Measurements from ENCODE around the gene RIC1.

DNA sequence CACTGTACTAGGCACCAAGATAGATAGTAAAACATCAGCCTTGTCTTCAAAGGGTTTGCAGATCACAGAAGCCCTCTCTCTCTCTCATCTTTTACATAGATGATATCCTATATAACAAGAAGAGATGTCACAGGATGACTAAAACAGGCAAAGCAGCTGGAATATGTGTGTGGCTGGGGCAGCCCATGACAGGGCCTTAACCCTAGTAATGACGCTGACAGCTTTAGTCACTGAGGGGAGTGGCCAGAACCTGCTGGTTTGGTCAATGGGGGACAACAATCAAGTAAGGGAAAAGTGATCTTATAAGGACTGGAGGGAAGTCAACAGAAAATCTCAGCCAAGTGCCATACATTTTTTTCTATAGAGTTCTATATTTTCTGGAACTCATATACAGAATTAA is 41.9 kb upstream of the RIC1 start:
- TF ChIP-seq, protein P1, sequence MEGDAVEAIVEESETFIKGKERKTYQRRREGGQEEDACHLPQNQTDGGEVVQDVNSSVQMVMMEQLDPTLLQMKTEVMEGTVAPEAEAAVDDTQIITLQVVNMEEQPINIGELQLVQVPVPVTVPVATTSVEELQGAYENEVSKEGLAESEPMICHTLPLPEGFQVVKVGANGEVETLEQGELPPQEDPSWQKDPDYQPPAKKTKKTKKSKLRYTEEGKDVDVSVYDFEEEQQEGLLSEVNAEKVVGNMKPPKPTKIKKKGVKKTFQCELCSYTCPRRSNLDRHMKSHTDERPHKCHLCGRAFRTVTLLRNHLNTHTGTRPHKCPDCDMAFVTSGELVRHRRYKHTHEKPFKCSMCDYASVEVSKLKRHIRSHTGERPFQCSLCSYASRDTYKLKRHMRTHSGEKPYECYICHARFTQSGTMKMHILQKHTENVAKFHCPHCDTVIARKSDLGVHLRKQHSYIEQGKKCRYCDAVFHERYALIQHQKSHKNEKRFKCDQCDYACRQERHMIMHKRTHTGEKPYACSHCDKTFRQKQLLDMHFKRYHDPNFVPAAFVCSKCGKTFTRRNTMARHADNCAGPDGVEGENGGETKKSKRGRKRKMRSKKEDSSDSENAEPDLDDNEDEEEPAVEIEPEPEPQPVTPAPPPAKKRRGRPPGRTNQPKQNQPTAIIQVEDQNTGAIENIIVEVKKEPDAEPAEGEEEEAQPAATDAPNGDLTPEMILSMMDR (conservative IDR thresholded peaks at IDR 0.05 in 1 of 2, IDR thresholded peaks at IDR 0.05 in 1 of 2; ENCODE audit: low read depth in 1 of 2, low read length in 2 of 2), result no peak
- TF ChIP-seq EZH2 (IDR thresholded peaks at IDR 0.05; ENCODE audit: low read length, missing control alignments), result no peak
